GM19452 (cell line): ENCODE data around the gene DBF4B.

Source experiments
- ATAC-seq: cut with Tn5 transposase; IDR thresholded peaks from one replicate; pipeline ENCODE4 v1.9.1; 2021; ENCODE audit not compliant: unreplicated experiment

The DBF4B gene

GRCh38 chr17:44776628-44777393, 68.3 kb downstream of the DBF4B start:
- no peak for ATAC-seq

- no peak for ATAC-seq
Observed at GRCh38 chr17:44777394-44778348, 69.2 kb downstream of the DBF4B start.

- no peak for ATAC-seq
Observed at GRCh38 chr17:44778656-44779210, 70.3 kb downstream of the DBF4B start.

GRCh38 chr17:44779211-44780025, 71.0 kb downstream of the DBF4B start:
- ATAC-seq = no peak

DNA sequence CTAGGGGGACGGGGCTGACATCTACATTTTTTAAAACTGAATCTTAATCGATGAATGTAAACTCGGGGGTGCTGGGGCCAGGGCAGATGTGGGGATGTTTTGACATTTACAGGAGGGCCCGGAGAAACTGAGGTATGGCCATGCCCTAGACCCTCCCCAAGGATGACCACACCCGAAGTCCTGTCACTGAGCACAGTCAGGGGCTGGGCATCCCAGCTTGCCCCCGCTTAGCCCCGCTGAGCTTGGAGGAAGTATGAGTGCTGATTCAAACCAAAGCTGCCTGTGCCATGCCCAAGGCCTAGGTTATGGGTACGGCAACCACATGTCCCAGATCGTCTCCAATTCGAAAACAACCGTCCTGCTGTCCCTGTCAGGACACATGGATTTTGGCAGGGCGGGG, 71.7 kb downstream of the DBF4B start:
- no peak for ATAC-seq

- ATAC-seq = no peak
Observed at GRCh38 chr17:44780845-44781480, 72.5 kb downstream of the DBF4B start.

DNA sequence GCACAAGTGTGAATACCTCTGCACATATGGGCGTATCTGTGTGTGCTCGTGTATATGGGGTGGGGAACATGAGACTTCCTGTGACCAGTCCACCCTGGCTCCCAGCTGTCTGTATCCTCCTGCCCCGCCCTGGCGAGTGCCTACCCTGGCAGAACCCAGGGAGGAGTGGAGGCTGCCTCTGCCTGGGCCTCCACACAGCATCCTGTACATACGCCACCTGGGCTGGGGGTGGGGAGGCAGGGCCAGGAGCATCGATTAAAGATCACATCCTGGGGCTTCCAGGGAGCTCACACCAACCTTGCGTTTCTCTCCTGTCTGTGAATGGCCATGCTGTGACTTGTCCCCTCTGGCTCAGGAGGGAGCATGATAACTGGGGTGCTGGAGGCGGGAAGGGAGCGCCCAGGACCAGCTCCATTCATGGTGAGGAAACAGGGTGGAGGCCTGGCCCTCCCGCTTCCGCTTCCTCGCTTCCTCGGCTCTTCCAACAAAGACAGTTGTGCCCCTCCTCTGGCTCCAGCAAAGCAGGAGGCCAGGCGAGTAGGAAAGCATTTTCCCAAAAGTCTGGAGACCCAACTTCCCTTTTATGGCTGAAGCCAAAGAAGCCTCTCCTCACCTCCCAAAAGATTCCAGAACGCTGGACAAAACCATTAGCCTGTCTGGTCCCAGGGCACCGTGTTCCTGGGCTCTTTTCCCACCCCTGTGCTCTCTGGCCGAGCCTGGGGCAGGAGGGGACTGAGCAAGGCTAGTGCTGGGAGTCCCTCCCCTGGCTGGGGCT, 73.3 kb downstream of the DBF4B start:
- no peak for ATAC-seq

DNA sequence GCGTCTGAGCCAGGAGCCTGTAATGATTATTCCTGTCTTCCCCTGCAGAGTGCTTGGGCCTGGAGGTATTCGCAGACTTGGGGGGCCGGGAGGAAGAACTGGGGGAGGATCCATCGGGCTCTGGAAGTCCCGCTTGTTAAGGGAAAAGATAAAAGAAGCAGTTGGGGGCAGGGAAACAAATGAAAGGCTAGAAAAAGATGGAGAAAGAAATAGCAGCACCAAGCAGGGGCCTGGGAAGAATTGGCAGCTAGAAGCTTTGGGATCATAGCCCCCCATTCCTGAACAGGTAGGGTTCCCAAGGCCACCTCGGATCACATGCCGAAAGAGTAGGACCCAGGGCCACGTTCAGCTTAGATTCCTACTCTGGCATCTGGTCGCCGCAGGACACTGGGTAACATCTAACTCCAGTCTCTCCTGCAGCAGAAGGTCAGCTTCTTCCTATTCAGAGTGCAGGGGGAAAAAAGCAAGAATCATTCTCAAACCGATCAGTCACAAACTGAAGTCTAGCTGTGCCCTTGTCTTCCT, 73.9 kb downstream of the DBF4B start:
- no peak for ATAC-seq

DNA sequence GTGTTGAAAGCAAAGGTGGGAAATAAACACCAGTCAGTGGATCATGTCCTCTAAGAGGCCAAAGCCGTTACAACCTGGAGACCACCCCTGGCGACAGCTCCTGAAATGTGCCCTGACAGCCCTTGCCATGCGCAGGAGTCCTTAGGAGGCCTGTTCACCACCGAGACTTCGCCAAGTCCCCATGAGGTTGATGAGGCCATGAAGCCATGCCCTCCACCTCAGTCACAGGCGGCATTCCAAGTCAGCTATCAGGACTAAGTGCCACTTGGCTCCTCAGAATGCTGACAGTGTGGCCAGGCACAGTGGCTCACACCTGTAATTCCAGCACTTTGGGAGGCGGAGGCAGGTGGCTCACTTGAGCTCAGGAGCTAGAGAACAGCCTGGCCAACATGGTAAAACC, 77.5 kb downstream of the DBF4B start:
- no peak for ATAC-seq

DNA sequence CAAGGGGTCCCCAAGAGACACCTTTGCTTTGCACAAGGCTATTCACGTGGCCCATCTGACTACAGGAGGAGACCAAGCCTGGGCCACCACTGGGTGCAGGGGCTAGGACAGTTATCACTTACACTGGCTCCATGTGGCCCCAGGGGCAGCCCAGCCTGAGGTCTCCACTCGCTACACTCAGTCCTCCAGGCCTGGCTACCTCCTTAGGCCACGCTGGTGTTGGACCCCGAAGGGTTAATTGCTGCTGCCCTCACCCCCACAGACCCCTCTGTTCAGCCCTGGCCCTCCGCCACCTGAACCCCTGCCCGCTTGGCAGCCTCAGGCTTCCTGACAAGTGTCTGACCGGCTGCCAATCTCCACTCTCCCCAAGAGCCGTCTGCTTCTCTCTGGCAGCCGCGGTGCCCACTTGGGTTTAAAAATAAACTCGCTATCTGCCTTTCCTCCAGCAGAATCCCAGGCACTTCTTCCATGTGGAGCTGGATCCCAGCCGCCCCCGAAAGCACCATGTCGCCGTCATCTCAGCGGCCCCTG, 78.2 kb downstream of the DBF4B start:
- no peak for ATAC-seq

GRCh38 chr17:44787271-44787940, 78.9 kb downstream of the DBF4B start:
- ATAC-seq = no peak

- no peak for ATAC-seq
Observed at GRCh38 chr17:44788139-44788538, 79.7 kb downstream of the DBF4B start.

DNA sequence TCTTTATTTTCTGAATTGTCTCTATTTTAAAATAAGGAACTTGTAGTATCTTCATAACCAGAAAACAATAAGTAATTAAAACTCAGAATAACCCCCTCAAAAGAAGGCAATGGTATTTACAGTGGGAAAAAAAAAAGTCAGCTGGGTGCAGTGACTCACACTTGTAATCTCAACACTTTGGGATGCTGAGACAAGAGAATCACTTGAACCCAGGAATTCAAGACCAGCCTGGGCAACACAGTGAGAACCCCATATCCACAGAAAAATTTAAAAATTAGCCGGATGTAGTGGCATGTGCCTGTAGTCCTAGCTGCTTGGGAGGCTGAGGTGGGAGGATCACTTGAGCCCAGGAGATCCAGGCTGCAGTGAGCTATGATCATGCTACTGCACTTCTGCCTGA, 83.8 kb downstream of the DBF4B start:
- ATAC-seq = no peak

- ATAC-seq = no peak
Observed at GRCh38 chr17:44793885-44794842, 85.7 kb downstream of the DBF4B start.

DNA sequence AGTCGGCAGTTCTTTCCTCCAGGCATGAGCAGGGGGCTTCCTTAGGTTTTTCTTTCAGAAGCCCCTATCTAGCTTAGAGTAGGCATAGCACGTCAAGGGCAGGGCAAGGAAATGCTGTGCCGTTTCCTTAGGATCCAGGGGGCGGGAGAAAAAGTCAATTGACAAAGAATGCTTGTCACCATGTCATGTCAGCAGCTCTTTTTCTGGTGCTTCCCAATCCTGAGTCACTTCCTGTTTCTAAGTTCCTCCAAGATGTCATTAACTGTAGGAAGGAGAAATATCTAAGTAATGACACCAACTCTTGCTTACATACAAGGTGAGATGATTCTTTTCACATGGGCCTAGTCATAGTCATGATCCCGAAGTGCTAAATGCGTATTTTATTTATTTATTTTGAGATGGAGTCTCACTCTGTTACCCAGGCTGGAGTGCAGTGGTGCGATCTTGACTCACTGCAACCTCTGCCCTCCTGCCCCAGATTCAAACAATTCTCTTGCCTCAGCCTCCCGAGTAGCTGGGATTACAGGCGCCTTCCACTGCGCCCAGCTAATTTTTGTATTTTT, 86.5 kb downstream of the DBF4B start:
- no peak for ATAC-seq

- no peak for ATAC-seq
Observed at GRCh38 chr17:44795421-44795820, 87.0 kb downstream of the DBF4B start.

- ATAC-seq = no peak
Observed at GRCh38 chr17:44795928-44796327, 87.5 kb downstream of the DBF4B start.
